Astrocyte (in vitro differentiated cells and primary cell): ENCODE data around the gene NKIRAS2. TPM values are rescaled to one million over a fixed set of nuclear protein-coding genes. Genes with fewer than 3 reads are reported as not detected.

ENCODE experiments used
- DNase-seq: peaks from one replicate; pipeline ENCODE4 v3.0.0-alpha.2; 2010; ENCODE audit warnings: low read depth
- FAIRE-seq: peaks from 2 replicates; lab custom pipeline; 2011; peaks lifted over from hg19 to GRCh38; lab: Jason Lieb, UNC
- H2AFZ ChIP-seq: 2 replicates; pipeline ENCODE4 v1.6.0; 2012; ENCODE audit warnings: low read depth, low read length, inconsistent platforms
- H3K27ac ChIP-seq: 2 replicates; pipeline ENCODE4 v1.5.1; 2011; ENCODE audit warnings: low read depth, low read length, inconsistent platforms
- H3K27me3 ChIP-seq: 2 replicates; pipeline ENCODE4 v1.6.0; 2011; ENCODE audit warnings: low read length, inconsistent platforms; ENCODE audit not compliant: insufficient read depth
- H3K36me3 ChIP-seq: 2 replicates; pipeline ENCODE4 v1.5.1; 2011; ENCODE audit warnings: low read length, inconsistent platforms; ENCODE audit not compliant: insufficient read depth
- H3K4me1 ChIP-seq: 2 replicates; pipeline ENCODE4 v1.5.1; 2011; ENCODE audit warnings: low read length, inconsistent platforms; ENCODE audit not compliant: insufficient read depth
- H3K4me2 ChIP-seq: 2 replicates; pipeline ENCODE4 v1.6.0; 2012; ENCODE audit warnings: low read length, inconsistent platforms
- H3K4me3 ChIP-seq: 2 replicates; pipeline ENCODE4 v1.5.1; 2011; ENCODE audit warnings: low read depth, mild to moderate bottlenecking, low read length, inconsistent platforms; ENCODE audit not compliant: insufficient read depth
- H3K79me2 ChIP-seq: 2 replicates; pipeline ENCODE4 v1.6.0; 2012; ENCODE audit warnings: mild to moderate bottlenecking, low read length, inconsistent platforms; ENCODE audit not compliant: insufficient read depth
- H3K9ac ChIP-seq: 2 replicates; pipeline ENCODE4 v1.6.0; 2012; ENCODE audit warnings: mild to moderate bottlenecking, low read length, inconsistent platforms
- H3K9me3 ChIP-seq: 2 replicates; pipeline ENCODE4 v1.5.1; 2012; ENCODE audit warnings: low read depth, mild to moderate bottlenecking, low read length, inconsistent platforms; ENCODE audit not compliant: insufficient read depth
- H4K20me1 ChIP-seq: 2 replicates; pipeline ENCODE4 v1.6.0; 2012; ENCODE audit warnings: low read length, inconsistent platforms; ENCODE audit not compliant: insufficient read depth
- H3K27ac Mint-ChIP-seq: one replicate; pipeline ENCODE4 v1.8.0; 2021; ENCODE audit warnings: mild to moderate bottlenecking, mixed read lengths; ENCODE audit not compliant: unreplicated experiment
- H3K27me3 Mint-ChIP-seq: one replicate; pipeline ENCODE4 v1.8.0; 2021; ENCODE audit warnings: low read depth, mixed read lengths; ENCODE audit not compliant: unreplicated experiment
- H3K36me3 Mint-ChIP-seq: one replicate; pipeline ENCODE4 v1.8.0; 2021; ENCODE audit warnings: low read depth, mixed read lengths; ENCODE audit not compliant: unreplicated experiment
- H3K4me1 Mint-ChIP-seq: one replicate; pipeline ENCODE4 v1.8.0; 2021; ENCODE audit warnings: low read depth, mixed read lengths; ENCODE audit not compliant: unreplicated experiment
- H3K4me3 Mint-ChIP-seq: one replicate; pipeline ENCODE4 v1.8.0; 2021; ENCODE audit warnings: mild to moderate bottlenecking, moderate library complexity, mixed read lengths; ENCODE audit not compliant: unreplicated experiment
- H3K9me3 Mint-ChIP-seq: one replicate; pipeline ENCODE4 v1.8.0; 2021; ENCODE audit warnings: mild to moderate bottlenecking, mixed read lengths; ENCODE audit not compliant: unreplicated experiment
- CTCF ChIP-seq: IDR thresholded peaks from 2 replicates; pipeline ENCODE4 v1.5.1; 2011; ENCODE audit warnings: low read depth, mild to moderate bottlenecking, inconsistent platforms, low read length, moderate library complexity; ENCODE audit not compliant: insufficient read depth
- EZH2 ChIP-seq: IDR thresholded peaks from 2 replicates; pipeline ENCODE4 v1.6.1; 2012; ENCODE audit warnings: mild to moderate bottlenecking, low read length, inconsistent platforms; ENCODE audit not compliant: insufficient read depth
- total RNA-seq: library from RNA; stranded (reverse); gene quantifications from 2 replicates; pipeline ENCODE4 v1.2.1, GENCODE V29; 2021

The NKIRAS2 gene
- total RNA-seq, 1 donor from 2014 or later: 60.5 TPM

GRCh38 chr17:41973408-41973811 lies 46.5 kb upstream of the NKIRAS2 start:
- H3K4me2 ChIP-seq: no peak overlapping the region
- H3K9me3 Mint-ChIP-seq: no peaks in the 10 kb centered on the region
- no peak overlapping the region for H3K27ac ChIP-seq
- DNase-seq (no peak), FAIRE-seq (no peak)
- H2AFZ ChIP-seq: no peak overlapping the region
- H3K79me2 ChIP-seq: peaks cover 47% of the 10 kb centered on the region
- no peaks in the 10 kb centered on the region for H3K9me3 ChIP-seq
- no peak overlapping the region for H3K9ac ChIP-seq
- H3K4me3 Mint-ChIP-seq: no peak overlapping the region
- peaks cover 48% of the 10 kb centered on the region for H3K36me3 ChIP-seq
- H3K27me3 ChIP-seq: no peaks in the 10 kb centered on the region
- peak overlapping the region; percentile 53 for H3K27ac Mint-ChIP-seq
- no peak overlapping the region for H3K4me3 ChIP-seq
- peaks cover 8% of the 10 kb centered on the region for H3K4me1 Mint-ChIP-seq
- H4K20me1 ChIP-seq: peaks cover 73% of the 10 kb centered on the region
- H3K4me1 ChIP-seq: peaks cover 5% of the 10 kb centered on the region
- TF ChIP-seq EZH2 (no peak), CTCF (no peak)
- H3K36me3 Mint-ChIP-seq: peaks cover 36% of the 10 kb centered on the region
- H3K27me3 Mint-ChIP-seq: no peaks in the 10 kb centered on the region

DNA sequence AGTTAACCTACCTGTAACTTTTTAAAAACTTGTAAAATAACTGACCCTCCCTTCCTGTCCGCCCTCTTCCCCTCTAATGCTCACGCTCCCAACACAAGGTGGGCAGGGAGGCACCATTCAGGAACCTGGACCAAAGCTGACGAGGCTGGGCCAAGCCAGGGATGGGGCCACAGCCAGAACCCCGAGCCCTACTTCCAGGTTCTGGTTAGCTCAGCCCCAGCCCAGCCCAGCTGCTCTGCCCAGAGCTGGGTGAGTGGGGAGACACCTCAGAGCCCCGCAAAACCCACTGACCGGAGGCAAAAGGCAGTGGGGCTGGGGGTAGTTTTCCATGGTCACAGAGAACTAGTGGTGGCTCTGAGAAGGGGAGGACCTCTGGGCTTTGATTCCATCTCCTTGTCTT lies 45.9 kb upstream of the NKIRAS2 start:
- DNase-seq: no peak
- H3K36me3 Mint-ChIP-seq: peaks cover 33% of the 10 kb centered on the region
- no peaks in the 10 kb centered on the region for H3K4me1 ChIP-seq

More for the DNA sequence above, 45.9 kb upstream of the NKIRAS2 start:
- Mint-ChIP-seq H3K27me3 (no peaks in the 10 kb centered on the region), H3K4me3 (no peak overlapping the region), H3K9me3 (no peaks in the 10 kb centered on the region), H3K27ac (peak overlapping the region; percentile 34), H3K4me1 (peaks cover 8% of the 10 kb centered on the region)
- TF ChIP-seq EZH2 (no peak), CTCF (no peak)
- Histone ChIP-seq H3K36me3 (peaks cover 44% of the 10 kb centered on the region), H3K4me3 (no peak overlapping the region), H3K9me3 (no peaks in the 10 kb centered on the region), H3K27ac (no peak overlapping the region), H3K9ac (no peak overlapping the region), H3K27me3 (no peaks in the 10 kb centered on the region), H3K79me2 (peaks cover 41% of the 10 kb centered on the region), H4K20me1 (peaks cover 67% of the 10 kb centered on the region), H3K4me2 (no peak overlapping the region), H2AFZ (no peak overlapping the region)
- no peak for FAIRE-seq
